Breast epithelium (tissue), 4 donors: Measurements from ENCODE around the gene CASZ1. TPM values are rescaled to one million over a fixed set of nuclear protein-coding genes. Genes with fewer than 3 reads are reported as not detected.

Experiments
- DNase-seq, 2 donors: peaks; one replicate each; pipeline ENCODE4 v3.0.0-alpha.2; 2019; ENCODE audit warnings: low spot score in 2 of 2
- H3K27ac ChIP-seq, 2 donors: fragments of 200-600 bp; sonication (generic) in 1 of 2; one replicate each; pipeline ENCODE4 v1.5.1; 2016 to 2019; ENCODE audit warnings: mild to moderate bottlenecking in 1 of 2
- H3K27me3 ChIP-seq, 2 donors: fragments of 200-600 bp; sonication (generic) in 1 of 2; one replicate each; pipeline versions ENCODE4 v1.5.1 to v1.6.0; 2017 to 2019; ENCODE audit warnings: control low read depth in 1 of 2, mild to moderate bottlenecking in 1 of 2
- H3K36me3 ChIP-seq: fragments of 200-600 bp; one replicate; pipeline ENCODE4 v1.5.1; 2019
- H3K4me1 ChIP-seq, 2 donors: fragments of 200-600 bp; sonication (generic); one replicate each; pipeline ENCODE4 v1.5.1; 2016 to 2019; ENCODE audit warnings: control low read depth in 1 of 2
- H3K4me3 ChIP-seq, 3 donors: fragments of 200-600 bp; sonication (generic); 1 replicate in 2 of 3; 2 replicates in 1 of 3; pipeline ENCODE4 v1.5.1; 2016 to 2019; ENCODE audit warnings: mild to moderate bottlenecking in 3 of 3, moderate library complexity in 2 of 3
- H3K9me3 ChIP-seq, 2 donors: fragments of 200-600 bp; sonication (generic) in 1 of 2; one replicate each; pipeline ENCODE4 v1.5.1; 2016 to 2019; ENCODE audit warnings: control low read depth in 1 of 2
- CTCF ChIP-seq, 3 donors: fragments of 450-650 bp; IDR thresholded peaks; one replicate each; pipeline ENCODE4 v1.5.1; 2016 to 2017; ENCODE audit warnings: antibody characterized with exemption in 3 of 3, mild to moderate bottlenecking in 3 of 3, moderate library complexity in 3 of 3
- POLR2A ChIP-seq: fragments of 450-650 bp; IDR thresholded peaks from one replicate; pipeline ENCODE4 v1.6.1; 2016; ENCODE audit warnings: antibody characterized with exemption, mild to moderate bottlenecking, moderate library complexity
- POLR2AphosphoS5 ChIP-seq, 3 donors: sonication (generic); formaldehyde crosslinking; IDR thresholded peaks; one replicate each; pipeline ENCODE4 v1.6.1; 2017; ENCODE audit warnings: antibody characterized with exemption in 3 of 3
- intact Hi-C: fragments of 100-400 bp; cut with DNase I; formaldehyde crosslinking; loops from one replicate; pipeline ENCODE4 v1.15.1; 2023; ENCODE audit warnings: low total_unique reads
- total RNA-seq, 3 donors: library from RNA; depleted of rRNA; stranded (reverse); fragments of >200 nt; gene quantifications; one replicate each; pipeline ENCODE4 v1.1.0, GENCODE V29; 2016

The CASZ1 gene
- total RNA-seq, 3 donors from 2014 or later = 1.1 to 39.1 (median 32.4) TPM

GRCh38 chr1:10631121-10631810, 165.2 kb downstream of the CASZ1 start:
- Histone ChIP-seq H3K4me1 (peaks cover 12 to 41% of the 10 kb centered on the region in 2 donors), H3K9me3 (no peaks in the 10 kb centered on the region), H3K27ac (peak overlapping the region; percentile 95 to 96), H3K4me3 (no peak overlapping the region), H3K27me3 (no peaks in the 10 kb centered on the region), H3K36me3 (no peaks in the 10 kb centered on the region)
- intact Hi-C loops = no loop called here
- DNase-seq = no peak
- no peak for TF ChIP-seq POLR2AphosphoS5 (IDR thresholded peaks at IDR 0.05)
- no peak for TF ChIP-seq POLR2A
- TF ChIP-seq CTCF (IDR thresholded peaks at IDR 0.05) = no peak

GRCh38 chr1:10630661-10631120, 165.8 kb downstream of the CASZ1 start:
- H3K4me1 ChIP-seq = peaks cover 12 to 38% of the 10 kb centered on the region in 2 donors
- no peak for DNase-seq
- intact Hi-C loops = no loop called here

GRCh38 chr1:10629816-10630571, 166.5 kb downstream of the CASZ1 start:
- Histone ChIP-seq H3K27ac (peak overlapping the region in 1 of 2 donors; percentile 38), H3K4me3 (no peak overlapping the region), H3K9me3 (no peaks in the 10 kb centered on the region), H3K4me1 (peaks cover 10 to 31% of the 10 kb centered on the region in 2 donors), H3K36me3 (no peaks in the 10 kb centered on the region), H3K27me3 (no peaks in the 10 kb centered on the region)
- TF ChIP-seq POLR2AphosphoS5 (IDR thresholded peaks at IDR 0.05) = no peak
- TF ChIP-seq POLR2A = no peak
- no peak for TF ChIP-seq CTCF (IDR thresholded peaks at IDR 0.05)
- intact Hi-C loops = loop anchor here (5.0 kb wide), 1 partner anchor 548 kb away; no protein-coding TSS in a partner anchor
- DNase-seq = no peak

More at GRCh38 chr1:10630661-10631120, 165.8 kb downstream of the CASZ1 start:
- H3K27me3 ChIP-seq = no peaks in the 10 kb centered on the region
- no peak overlapping the region for H3K4me3 ChIP-seq
- no peaks in the 10 kb centered on the region for H3K9me3 ChIP-seq
- TF ChIP-seq POLR2AphosphoS5 (IDR thresholded peaks at IDR 0.05) (no peak), CTCF (IDR thresholded peaks at IDR 0.05) (no peak), POLR2A (no peak)
- H3K36me3 ChIP-seq = no peaks in the 10 kb centered on the region
- H3K27ac ChIP-seq = peak overlapping the region in 1 of 2 donors; percentile 38

- Histone ChIP-seq H3K27ac (peak overlapping the region; percentile 79 to 84), H3K27me3 (no peaks in the 10 kb centered on the region), H3K4me3 (no peak overlapping the region), H3K36me3 (no peaks in the 10 kb centered on the region), H3K4me1 (peaks cover 2 to 24% of the 10 kb centered on the region in 2 donors), H3K9me3 (no peaks in the 10 kb centered on the region)
- DNase-seq = no peak
- intact Hi-C loops = loop anchor here (5.0 kb wide), 1 partner anchor 547 kb away; no protein-coding TSS in a partner anchor
- TF ChIP-seq CTCF (IDR thresholded peaks at IDR 0.05) = no peak
- no peak for TF ChIP-seq POLR2AphosphoS5 (IDR thresholded peaks at IDR 0.05)
- TF ChIP-seq POLR2A = no peak
Measured at GRCh38 chr1:10629091-10629815, 167.2 kb downstream of the CASZ1 start.
